WTC11 (cell line): Measurements from ENCODE around the gene RPS6KC1. TPM values are rescaled to one million over a fixed set of nuclear protein-coding genes. Genes with fewer than 3 reads are reported as not detected.

Source experiments
- ATAC-seq: fragments of 200-7000 bp; cut with Tn5 transposase; 2 replicates; pipeline ENCODE4 v1.10.0; 2021; ENCODE audit warnings: mild to moderate bottlenecking, moderate library complexity
- Bru-seq: library from RNA; stranded (reverse); fragments of 400-500 nt; gene quantifications from one replicate; lab custom pipeline; 2021; lab: Mats Ljungman, UMichigan
- CTCF ChIA-PET: fragments of 300-600 bp; sonication (Branson Sonifier 250); formaldehyde crosslinking; loops from one replicate; lab custom pipeline; 2021; ENCODE audit warnings: antibody characterized with exemption; lab: Charles Lee
- POLR2A ChIA-PET: fragments of 350-600 bp; sonication (Branson Sonifier 250); formaldehyde crosslinking; loops from one replicate; lab custom pipeline; 2021; ENCODE audit warnings: antibody characterized with exemption; lab: Charles Lee
- DNase-seq: peaks from one replicate; pipeline ENCODE4 v3.0.0; 2021; ENCODE audit warnings: low spot score
- H3K27ac Mint-ChIP-seq: 2 replicates; pipeline ENCODE4 v1.8.0; 2021; ENCODE audit warnings: mixed read lengths
- H3K27me3 Mint-ChIP-seq: 2 replicates; pipeline ENCODE4 v1.8.0; 2021; ENCODE audit warnings: low read depth, mild to moderate bottlenecking, moderate library complexity, mixed read lengths
- H3K36me3 Mint-ChIP-seq: 2 replicates; pipeline ENCODE4 v1.8.0; 2021; ENCODE audit warnings: mixed read lengths
- H3K4me1 Mint-ChIP-seq: 2 replicates; pipeline ENCODE4 v1.8.0; 2022; ENCODE audit warnings: mixed read lengths
- H3K4me3 Mint-ChIP-seq: 2 replicates; pipeline ENCODE4 v1.8.0; 2021; ENCODE audit warnings: mild to moderate bottlenecking, moderate library complexity, mixed read lengths
- H3K9me3 Mint-ChIP-seq: 2 replicates; pipeline ENCODE4 v1.8.0; 2021; ENCODE audit warnings: mixed read lengths
- ATF1 ChIP-seq: sonication (generic); formaldehyde crosslinking; IDR thresholded peaks from 2 replicates; pipeline ENCODE4 v1.8.1; 2023; ENCODE audit warnings: mild to moderate bottlenecking, moderate library complexity, missing genetic modification reagents
- CBFB ChIP-seq: sonication (generic); formaldehyde crosslinking; IDR thresholded peaks from 2 replicates; pipeline ENCODE4 v1.8.1; 2022; ENCODE audit warnings: mild to moderate bottlenecking, low read depth, missing genetic modification reagents
- ESRRA ChIP-seq: sonication (generic); formaldehyde crosslinking; IDR thresholded peaks from 2 replicates; pipeline ENCODE4 v1.8.1; 2022; ENCODE audit warnings: mild to moderate bottlenecking, missing genetic modification reagents, borderline replicate concordance
- FOXP1 ChIP-seq: sonication (generic); formaldehyde crosslinking; IDR thresholded peaks from 2 replicates; pipeline ENCODE4 v1.8.0; 2022; ENCODE audit warnings: missing genetic modification reagents, mild to moderate bottlenecking, moderate library complexity, borderline replicate concordance
- GTF2I ChIP-seq: fragments of 250-450 bp; sonication (Bioruptor Pico); conservative IDR thresholded peaks from 2 replicates; pipeline ENCODE4 v1.4.0; 2021; ENCODE audit warnings: mild to moderate bottlenecking
- IRF2 ChIP-seq: sonication (generic); formaldehyde crosslinking; IDR thresholded peaks from 2 replicates; pipeline ENCODE4 v1.8.0; 2022; ENCODE audit warnings: low read depth, missing genetic modification reagents, borderline replicate concordance
- JUN ChIP-seq: sonication (generic); formaldehyde crosslinking; IDR thresholded peaks from 2 replicates; pipeline ENCODE4 v1.8.0; 2023; ENCODE audit warnings: mild to moderate bottlenecking, missing genetic modification reagents
- MXD4 ChIP-seq: fragments of 250-450 bp; sonication (Bioruptor Pico); IDR thresholded peaks from 2 replicates; pipeline ENCODE4 v1.8.0; 2021; ENCODE audit warnings: mild to moderate bottlenecking, moderate library complexity, borderline replicate concordance
- MYBL2 ChIP-seq: sonication (generic); formaldehyde crosslinking; IDR thresholded peaks from 2 replicates; pipeline ENCODE4 v1.8.1; 2023; ENCODE audit warnings: mild to moderate bottlenecking, moderate library complexity, missing genetic modification reagents
- OVOL2 ChIP-seq: fragments of 250-450 bp; sonication (Bioruptor Pico); IDR thresholded peaks from 2 replicates; pipeline ENCODE4 v1.9.0; 2021; ENCODE audit warnings: mild to moderate bottlenecking, borderline replicate concordance
- PRRX2 ChIP-seq: fragments of 250-450 bp; sonication (Bioruptor Pico); IDR thresholded peaks from 2 replicates; pipeline ENCODE4 v1.8.0; 2021; ENCODE audit warnings: mild to moderate bottlenecking
- SMAD4 ChIP-seq: sonication (generic); formaldehyde crosslinking; IDR thresholded peaks from 2 replicates; pipeline ENCODE4 v1.8.0; 2022; ENCODE audit warnings: mild to moderate bottlenecking, missing genetic modification reagents
- TEAD4 ChIP-seq: sonication (generic); formaldehyde crosslinking; IDR thresholded peaks from 2 replicates; pipeline ENCODE4 v1.8.0; 2022; ENCODE audit warnings: mild to moderate bottlenecking, missing genetic modification reagents
- ZBTB21 ChIP-seq: sonication (generic); formaldehyde crosslinking; IDR thresholded peaks from 2 replicates; pipeline ENCODE4 v1.8.1; 2023; ENCODE audit warnings: mild to moderate bottlenecking, missing genetic modification reagents, borderline replicate concordance
- ZNF219 ChIP-seq: sonication (generic); formaldehyde crosslinking; IDR thresholded peaks from 2 replicates; pipeline ENCODE4 v1.8.0; 2023; ENCODE audit warnings: missing genetic modification reagents, mild to moderate bottlenecking, borderline replicate concordance
- ZNF232 ChIP-seq: sonication (generic); formaldehyde crosslinking; IDR thresholded peaks from 2 replicates; pipeline ENCODE4 v1.8.0; 2022; ENCODE audit warnings: mild to moderate bottlenecking, missing genetic modification reagents
- ZNF423 ChIP-seq: fragments of 250-450 bp; sonication (Bioruptor Pico); IDR thresholded peaks from 2 replicates; pipeline ENCODE4 v2.1.2; 2022; ENCODE audit warnings: mild to moderate bottlenecking, moderate library complexity
- long read RNA-seq, 3 experiments: library from RNA in 1 of 3; library from capped mRNA in 1 of 3; library from polyadenylated mRNA in 1 of 3; unstranded in 2 of 3; stranded (forward) in 1 of 3; transcript quantifications; one replicate each; pipeline ENCODE4 v2.0.0, GENCODE V29; 2021
- total RNA-seq: library from RNA; stranded (reverse); gene quantifications from 3 replicates; pipeline ENCODE4 v1.2.3, GENCODE V29; 2021
- TF ChIP-seq, protein P1 (sequence below): fragments of 250-450 bp; sonication (Bioruptor Pico); IDR thresholded peaks from 2 replicates; pipeline ENCODE4 v1.9.0; 2021; ENCODE audit warnings: mild to moderate bottlenecking, borderline replicate concordance
- TF ChIP-seq, protein P2 (sequence below): sonication (generic); formaldehyde crosslinking; IDR thresholded peaks from 2 replicates; pipeline ENCODE4 v1.8.1; 2022; ENCODE audit warnings: mild to moderate bottlenecking, moderate library complexity, missing genetic modification reagents
- TF ChIP-seq, protein P3 (sequence below): sonication (generic); formaldehyde crosslinking; IDR thresholded peaks from 2 replicates; pipeline ENCODE4 v1.8.1; 2023; ENCODE audit warnings: mild to moderate bottlenecking, missing genetic modification reagents
- TF ChIP-seq, protein P4 (sequence below): fragments of 250-450 bp; sonication (Bioruptor Pico); IDR thresholded peaks from 2 replicates; pipeline ENCODE4 v1.8.0; 2021; ENCODE audit warnings: mild to moderate bottlenecking
- TF ChIP-seq, protein P5 (sequence below): sonication (generic); formaldehyde crosslinking; IDR thresholded peaks from 2 replicates; pipeline ENCODE4 v1.8.1; 2022; ENCODE audit warnings: missing genetic modification reagents, borderline replicate concordance

Gene RPS6KC1, protein sequence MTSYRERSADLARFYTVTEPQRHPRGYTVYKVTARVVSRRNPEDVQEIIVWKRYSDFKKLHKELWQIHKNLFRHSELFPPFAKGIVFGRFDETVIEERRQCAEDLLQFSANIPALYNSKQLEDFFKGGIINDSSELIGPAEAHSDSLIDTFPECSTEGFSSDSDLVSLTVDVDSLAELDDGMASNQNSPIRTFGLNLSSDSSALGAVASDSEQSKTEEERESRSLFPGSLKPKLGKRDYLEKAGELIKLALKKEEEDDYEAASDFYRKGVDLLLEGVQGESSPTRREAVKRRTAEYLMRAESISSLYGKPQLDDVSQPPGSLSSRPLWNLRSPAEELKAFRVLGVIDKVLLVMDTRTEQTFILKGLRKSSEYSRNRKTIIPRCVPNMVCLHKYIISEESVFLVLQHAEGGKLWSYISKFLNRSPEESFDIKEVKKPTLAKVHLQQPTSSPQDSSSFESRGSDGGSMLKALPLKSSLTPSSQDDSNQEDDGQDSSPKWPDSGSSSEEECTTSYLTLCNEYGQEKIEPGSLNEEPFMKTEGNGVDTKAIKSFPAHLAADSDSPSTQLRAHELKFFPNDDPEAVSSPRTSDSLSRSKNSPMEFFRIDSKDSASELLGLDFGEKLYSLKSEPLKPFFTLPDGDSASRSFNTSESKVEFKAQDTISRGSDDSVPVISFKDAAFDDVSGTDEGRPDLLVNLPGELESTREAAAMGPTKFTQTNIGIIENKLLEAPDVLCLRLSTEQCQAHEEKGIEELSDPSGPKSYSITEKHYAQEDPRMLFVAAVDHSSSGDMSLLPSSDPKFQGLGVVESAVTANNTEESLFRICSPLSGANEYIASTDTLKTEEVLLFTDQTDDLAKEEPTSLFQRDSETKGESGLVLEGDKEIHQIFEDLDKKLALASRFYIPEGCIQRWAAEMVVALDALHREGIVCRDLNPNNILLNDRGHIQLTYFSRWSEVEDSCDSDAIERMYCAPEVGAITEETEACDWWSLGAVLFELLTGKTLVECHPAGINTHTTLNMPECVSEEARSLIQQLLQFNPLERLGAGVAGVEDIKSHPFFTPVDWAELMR
- total RNA-seq, result 15.2 to 17.4 TPM (median 15.8 TPM) in 3 replicates
- Bru-seq, nascent RNA, result percentile 71 among the genes with signal in this experiment
- long read RNA-seq, experiment 1, full-length matches to known transcripts, result 53 of 114 reads
- long read RNA-seq, experiment 1, partial matches to known transcripts, result 14 of 114 reads
- long read RNA-seq, experiment 1, other reads (novel, unspliced or antisense), result 47 of 114 reads
- long read RNA-seq, experiment 2, full-length matches to known transcripts, result 4 of 24 reads
- long read RNA-seq, experiment 2, partial matches to known transcripts, result 4 of 24 reads
- long read RNA-seq, experiment 2, other reads (novel, unspliced or antisense), result 16 of 24 reads
- long read RNA-seq, experiment 3, partial matches to known transcripts, result 3 of 4 reads
- long read RNA-seq, experiment 3, other reads (novel, unspliced or antisense), result 1 of 4 reads

DNA sequence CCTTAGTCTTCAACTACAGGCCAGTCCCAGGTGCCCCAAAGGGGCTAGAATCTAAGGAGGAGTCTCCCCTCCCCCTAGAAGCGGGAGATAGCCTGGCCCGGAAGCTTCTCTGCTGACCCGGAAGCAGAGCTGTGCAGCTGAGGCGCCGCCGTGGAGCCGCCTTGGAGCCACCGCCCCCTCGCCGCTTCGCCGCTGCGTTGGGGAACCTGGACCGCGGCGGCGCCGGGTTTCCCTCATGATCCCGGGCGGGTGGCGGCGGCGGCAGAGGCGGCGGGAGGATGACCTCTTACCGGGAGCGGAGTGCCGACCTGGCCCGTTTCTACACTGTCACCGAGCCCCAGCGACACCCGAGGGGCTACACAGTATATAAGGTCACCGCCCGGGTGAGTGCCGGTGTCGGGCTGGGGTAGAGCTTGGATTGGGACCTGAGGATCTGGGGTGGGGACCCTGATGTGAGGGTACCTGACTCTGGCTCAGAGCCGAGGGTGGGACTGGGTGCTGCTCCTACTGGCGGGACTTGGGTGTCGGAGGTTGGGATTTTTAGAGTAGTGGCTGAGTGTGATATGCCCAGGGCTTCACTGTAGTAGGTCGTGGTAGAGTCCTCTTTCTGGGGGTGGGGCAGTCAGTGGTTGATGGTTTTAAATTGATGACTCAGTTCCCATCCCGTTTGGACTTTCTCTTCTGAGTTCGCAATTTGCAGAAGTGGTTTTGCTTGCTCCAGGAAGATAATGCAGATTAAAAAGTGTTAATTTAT is at the start of gene RPS6KC1:
RPS6KC1 (plus strand) TSS at position 115 of the 754 bp plus-strand sequence; CDS start at position 279, 164 bp downstream.
- ATAC-seq (peak; percentile 96), DNase-seq (peak; percentile 83)
- POLR2A ChIA-PET, result no interaction called here
- Mint-ChIP-seq H3K4me3 (peak within 1 kb of the TSS; percentile 97), H3K36me3 (peaks cover 2% of the 10 kb centered on the region; the same call in 1 of the 2 replicates), H3K9me3 (peaks cover 9% of the 10 kb centered on the region), H3K27ac (peak within 1 kb of the TSS; percentile 81), H3K27me3 (no peaks in the 10 kb centered on the region), H3K4me1 (peaks cover 33% of the 10 kb centered on the region)
- CTCF ChIA-PET, result interaction anchor here (1.3 kb wide), 1 partner anchor 302 kb away, joined by 5 read pairs; no protein-coding TSS in a partner anchor
- no peak for TF ChIP-seq OVOL2
- TF ChIP-seq ZNF423 (CRISPR knock-in tag), result no peak
- peak; percentile 69; the same call in 1 of the 2 replicates for TF ChIP-seq ATF1 (CRISPR knock-in tag)
- no peak for TF ChIP-seq ZNF232
- no peak; the same call in 1 of the 2 replicates for TF ChIP-seq ESRRA (CRISPR knock-in tag)
- TF ChIP-seq ZNF219 (CRISPR knock-in tag), result no peak
- no peak for TF ChIP-seq JUN (CRISPR knock-in tag)
- TF ChIP-seq MXD4 (CRISPR knock-in tag), result no peak
- peak; percentile 74; the same call in 1 of the 2 replicates for TF ChIP-seq FOXP1 (CRISPR knock-in tag)
- no peak for TF ChIP-seq CBFB (CRISPR knock-in tag)
- TF ChIP-seq, protein P1, sequence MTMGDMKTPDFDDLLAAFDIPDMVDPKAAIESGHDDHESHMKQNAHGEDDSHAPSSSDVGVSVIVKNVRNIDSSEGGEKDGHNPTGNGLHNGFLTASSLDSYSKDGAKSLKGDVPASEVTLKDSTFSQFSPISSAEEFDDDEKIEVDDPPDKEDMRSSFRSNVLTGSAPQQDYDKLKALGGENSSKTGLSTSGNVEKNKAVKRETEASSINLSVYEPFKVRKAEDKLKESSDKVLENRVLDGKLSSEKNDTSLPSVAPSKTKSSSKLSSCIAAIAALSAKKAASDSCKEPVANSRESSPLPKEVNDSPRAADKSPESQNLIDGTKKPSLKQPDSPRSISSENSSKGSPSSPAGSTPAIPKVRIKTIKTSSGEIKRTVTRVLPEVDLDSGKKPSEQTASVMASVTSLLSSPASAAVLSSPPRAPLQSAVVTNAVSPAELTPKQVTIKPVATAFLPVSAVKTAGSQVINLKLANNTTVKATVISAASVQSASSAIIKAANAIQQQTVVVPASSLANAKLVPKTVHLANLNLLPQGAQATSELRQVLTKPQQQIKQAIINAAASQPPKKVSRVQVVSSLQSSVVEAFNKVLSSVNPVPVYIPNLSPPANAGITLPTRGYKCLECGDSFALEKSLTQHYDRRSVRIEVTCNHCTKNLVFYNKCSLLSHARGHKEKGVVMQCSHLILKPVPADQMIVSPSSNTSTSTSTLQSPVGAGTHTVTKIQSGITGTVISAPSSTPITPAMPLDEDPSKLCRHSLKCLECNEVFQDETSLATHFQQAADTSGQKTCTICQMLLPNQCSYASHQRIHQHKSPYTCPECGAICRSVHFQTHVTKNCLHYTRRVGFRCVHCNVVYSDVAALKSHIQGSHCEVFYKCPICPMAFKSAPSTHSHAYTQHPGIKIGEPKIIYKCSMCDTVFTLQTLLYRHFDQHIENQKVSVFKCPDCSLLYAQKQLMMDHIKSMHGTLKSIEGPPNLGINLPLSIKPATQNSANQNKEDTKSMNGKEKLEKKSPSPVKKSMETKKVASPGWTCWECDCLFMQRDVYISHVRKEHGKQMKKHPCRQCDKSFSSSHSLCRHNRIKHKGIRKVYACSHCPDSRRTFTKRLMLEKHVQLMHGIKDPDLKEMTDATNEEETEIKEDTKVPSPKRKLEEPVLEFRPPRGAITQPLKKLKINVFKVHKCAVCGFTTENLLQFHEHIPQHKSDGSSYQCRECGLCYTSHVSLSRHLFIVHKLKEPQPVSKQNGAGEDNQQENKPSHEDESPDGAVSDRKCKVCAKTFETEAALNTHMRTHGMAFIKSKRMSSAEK, result no peak
- no peak for TF ChIP-seq PRRX2 (CRISPR knock-in tag)
- TF ChIP-seq IRF2 (CRISPR knock-in tag), result no peak
- TF ChIP-seq GTF2I (CRISPR knock-in tag), result no peak
- TF ChIP-seq TEAD4 (CRISPR knock-in tag), result no peak
- TF ChIP-seq, protein P2, sequence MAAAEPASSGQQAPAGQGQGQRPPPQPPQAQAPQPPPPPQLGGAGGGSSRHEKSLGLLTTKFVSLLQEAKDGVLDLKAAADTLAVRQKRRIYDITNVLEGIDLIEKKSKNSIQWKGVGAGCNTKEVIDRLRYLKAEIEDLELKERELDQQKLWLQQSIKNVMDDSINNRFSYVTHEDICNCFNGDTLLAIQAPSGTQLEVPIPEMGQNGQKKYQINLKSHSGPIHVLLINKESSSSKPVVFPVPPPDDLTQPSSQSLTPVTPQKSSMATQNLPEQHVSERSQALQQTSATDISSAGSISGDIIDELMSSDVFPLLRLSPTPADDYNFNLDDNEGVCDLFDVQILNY (CRISPR knock-in tag), result peak; percentile 74; the same call in 1 of the 2 replicates
- no peak for TF ChIP-seq ZBTB21 (CRISPR knock-in tag)
- TF ChIP-seq MYBL2 (CRISPR knock-in tag), result peak; percentile 72; the same call in 1 of the 2 replicates
- TF ChIP-seq, protein P3, sequence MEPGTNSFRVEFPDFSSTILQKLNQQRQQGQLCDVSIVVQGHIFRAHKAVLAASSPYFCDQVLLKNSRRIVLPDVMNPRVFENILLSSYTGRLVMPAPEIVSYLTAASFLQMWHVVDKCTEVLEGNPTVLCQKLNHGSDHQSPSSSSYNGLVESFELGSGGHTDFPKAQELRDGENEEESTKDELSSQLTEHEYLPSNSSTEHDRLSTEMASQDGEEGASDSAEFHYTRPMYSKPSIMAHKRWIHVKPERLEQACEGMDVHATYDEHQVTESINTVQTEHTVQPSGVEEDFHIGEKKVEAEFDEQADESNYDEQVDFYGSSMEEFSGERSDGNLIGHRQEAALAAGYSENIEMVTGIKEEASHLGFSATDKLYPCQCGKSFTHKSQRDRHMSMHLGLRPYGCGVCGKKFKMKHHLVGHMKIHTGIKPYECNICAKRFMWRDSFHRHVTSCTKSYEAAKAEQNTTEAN, result peak; percentile 52; the same call in 1 of the 2 replicates
- TF ChIP-seq SMAD4 (CRISPR knock-in tag), result no peak
- TF ChIP-seq, protein P4, sequence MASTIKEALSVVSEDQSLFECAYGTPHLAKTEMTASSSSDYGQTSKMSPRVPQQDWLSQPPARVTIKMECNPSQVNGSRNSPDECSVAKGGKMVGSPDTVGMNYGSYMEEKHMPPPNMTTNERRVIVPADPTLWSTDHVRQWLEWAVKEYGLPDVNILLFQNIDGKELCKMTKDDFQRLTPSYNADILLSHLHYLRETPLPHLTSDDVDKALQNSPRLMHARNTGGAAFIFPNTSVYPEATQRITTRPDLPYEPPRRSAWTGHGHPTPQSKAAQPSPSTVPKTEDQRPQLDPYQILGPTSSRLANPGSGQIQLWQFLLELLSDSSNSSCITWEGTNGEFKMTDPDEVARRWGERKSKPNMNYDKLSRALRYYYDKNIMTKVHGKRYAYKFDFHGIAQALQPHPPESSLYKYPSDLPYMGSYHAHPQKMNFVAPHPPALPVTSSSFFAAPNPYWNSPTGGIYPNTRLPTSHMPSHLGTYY (CRISPR knock-in tag), result no peak
- TF ChIP-seq, protein P5, sequence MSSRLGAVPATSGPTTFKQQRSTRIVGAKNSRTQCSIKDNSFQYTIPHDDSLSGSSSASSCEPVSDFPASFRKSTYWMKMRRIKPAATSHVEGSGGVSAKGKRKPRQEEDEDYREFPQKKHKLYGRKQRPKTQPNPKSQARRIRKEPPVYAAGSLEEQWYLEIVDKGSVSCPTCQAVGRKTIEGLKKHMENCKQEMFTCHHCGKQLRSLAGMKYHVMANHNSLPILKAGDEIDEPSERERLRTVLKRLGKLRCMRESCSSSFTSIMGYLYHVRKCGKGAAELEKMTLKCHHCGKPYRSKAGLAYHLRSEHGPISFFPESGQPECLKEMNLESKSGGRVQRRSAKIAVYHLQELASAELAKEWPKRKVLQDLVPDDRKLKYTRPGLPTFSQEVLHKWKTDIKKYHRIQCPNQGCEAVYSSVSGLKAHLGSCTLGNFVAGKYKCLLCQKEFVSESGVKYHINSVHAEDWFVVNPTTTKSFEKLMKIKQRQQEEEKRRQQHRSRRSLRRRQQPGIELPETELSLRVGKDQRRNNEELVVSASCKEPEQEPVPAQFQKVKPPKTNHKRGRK (CRISPR knock-in tag), result no peak
